ENCODE data around the gene TINAGL1. TPM values are rescaled to one million over a fixed set of nuclear protein-coding genes. Genes with fewer than 3 reads are reported as not detected.
"Not testable (repeated sequence)": the region's sequence is repeated elsewhere in the genome, so short reads cannot be mapped to it uniquely, and the experiment has no call there.

Gene TINAGL1
- total and polyA plus RNA-seq, 7 experiments from 2014 or later = not detected

DNA sequence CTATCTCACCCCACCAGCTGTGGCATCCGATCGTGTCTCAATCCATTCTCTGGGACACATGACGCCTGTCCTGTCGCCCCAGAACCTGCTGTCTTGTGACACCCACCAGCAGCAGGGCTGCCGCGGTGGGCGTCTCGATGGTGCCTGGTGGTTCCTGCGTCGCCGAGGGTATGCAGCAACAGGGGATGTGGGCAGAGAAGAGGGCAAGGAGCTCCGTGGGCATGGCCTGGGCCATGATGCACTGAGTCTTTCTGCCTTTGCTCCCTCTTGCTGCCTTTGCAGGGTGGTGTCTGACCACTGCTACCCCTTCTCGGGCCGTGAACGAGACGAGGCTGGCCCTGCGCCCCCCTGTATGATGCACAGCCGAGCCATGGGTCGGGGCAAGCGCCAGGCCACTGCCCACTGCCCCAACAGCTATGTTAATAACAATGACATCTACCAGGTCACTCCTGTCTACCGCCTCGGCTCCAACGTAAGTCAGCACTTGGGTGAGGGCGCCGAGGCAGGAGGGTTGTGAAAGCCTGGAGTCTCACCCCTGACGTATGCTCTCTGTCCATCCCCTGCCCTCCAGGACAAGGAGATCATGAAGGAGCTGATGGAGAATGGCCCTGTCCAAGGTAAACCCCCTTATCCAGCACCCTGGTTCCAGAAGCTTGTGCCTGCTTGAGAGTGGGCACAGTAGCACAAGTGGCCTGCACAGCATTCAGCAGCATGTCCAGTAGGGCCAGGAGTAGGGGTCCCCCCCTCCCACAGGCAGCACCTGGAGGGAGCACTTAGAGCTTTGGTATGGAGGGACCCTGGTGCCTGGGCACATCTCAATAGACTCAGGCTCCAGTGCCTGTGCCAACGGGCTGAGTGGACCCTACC, 8.8 kb downstream of the TINAGL1 start:
- no peaks in the 10 kb centered on the region for H3K36me3 Mint-ChIP-seq
- Histone ChIP-seq H3K27ac (ENCODE audit: low read depth, low read length) (no peak overlapping the region), H3K27me3 (ENCODE audit: control insufficient read depth in 2 of 2, insufficient read depth in 2 of 2, low read length in 2 of 2) (no peaks in the 10 kb centered on the region), H3K4me1 (ENCODE audit: control insufficient read depth in 2 of 2, insufficient read depth in 2 of 2, low read length in 2 of 2) (no peaks in the 10 kb centered on the region), H3K9me3 (ENCODE audit: control insufficient read depth in 2 of 3, low read length in 3 of 3) (no peaks in the 10 kb centered on the region), H3K4me3 (ENCODE audit: low read length) (no peak overlapping the region), H3K36me3 (ENCODE audit: control insufficient read depth in 2 of 3, insufficient read depth in 3 of 3, low read length in 3 of 3) (no peaks in the 10 kb centered on the region)
- intact Hi-C loops (cut with micrococcal nuclease) = no loop called here
- no peaks in the 10 kb centered on the region for H3K9me3 Mint-ChIP-seq
- ChIA-PET POLR2A (no interaction called here), CTCF (no interaction called here)
- H3K27me3 Mint-ChIP-seq = peaks cover 11 to 18% (median 14%) of the 10 kb centered on the region in 5 donors
- H3K4me3 Mint-ChIP-seq = no peak overlapping the region
- ATAC-seq (no peak), DNase-seq (no peak)
- no peak overlapping the region for H3K27ac Mint-ChIP-seq
- peaks cover 0 to 6% (median 3%) of the 10 kb centered on the region in 7 donors for H3K4me1 Mint-ChIP-seq

DNA sequence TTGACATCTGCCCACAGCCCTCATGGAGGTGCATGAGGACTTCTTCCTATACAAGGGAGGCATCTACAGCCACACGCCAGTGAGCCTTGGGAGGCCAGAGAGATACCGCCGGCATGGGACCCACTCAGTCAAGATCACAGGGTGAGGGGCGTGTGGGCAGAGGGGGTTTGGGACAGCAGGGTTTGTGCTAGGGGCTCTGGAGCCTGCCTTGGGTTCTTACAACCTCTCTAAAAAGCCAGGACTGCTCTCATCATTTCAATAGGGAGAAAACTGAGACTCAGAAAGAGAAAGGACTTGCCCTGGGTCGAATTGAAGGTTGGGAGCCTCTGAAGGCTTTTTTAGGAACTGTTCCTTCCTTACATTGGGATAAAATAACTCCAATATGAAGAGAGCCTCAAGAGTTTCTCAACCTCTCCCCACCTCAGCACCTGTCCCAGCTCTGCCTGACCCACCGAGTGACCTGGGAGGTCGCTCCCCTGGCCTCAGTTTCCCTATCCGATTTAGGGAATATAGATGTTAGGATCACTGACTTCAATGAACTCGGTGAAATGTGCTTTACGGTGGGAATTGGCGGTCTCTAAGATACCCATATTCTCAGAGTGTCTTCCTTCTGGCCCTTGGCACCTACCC, 9.5 kb downstream of the TINAGL1 start:
- CTCF ChIA-PET = no interaction called here
- peaks cover 0 to 6% (median 3%) of the 10 kb centered on the region in 7 donors for H3K4me1 Mint-ChIP-seq

DNA sequence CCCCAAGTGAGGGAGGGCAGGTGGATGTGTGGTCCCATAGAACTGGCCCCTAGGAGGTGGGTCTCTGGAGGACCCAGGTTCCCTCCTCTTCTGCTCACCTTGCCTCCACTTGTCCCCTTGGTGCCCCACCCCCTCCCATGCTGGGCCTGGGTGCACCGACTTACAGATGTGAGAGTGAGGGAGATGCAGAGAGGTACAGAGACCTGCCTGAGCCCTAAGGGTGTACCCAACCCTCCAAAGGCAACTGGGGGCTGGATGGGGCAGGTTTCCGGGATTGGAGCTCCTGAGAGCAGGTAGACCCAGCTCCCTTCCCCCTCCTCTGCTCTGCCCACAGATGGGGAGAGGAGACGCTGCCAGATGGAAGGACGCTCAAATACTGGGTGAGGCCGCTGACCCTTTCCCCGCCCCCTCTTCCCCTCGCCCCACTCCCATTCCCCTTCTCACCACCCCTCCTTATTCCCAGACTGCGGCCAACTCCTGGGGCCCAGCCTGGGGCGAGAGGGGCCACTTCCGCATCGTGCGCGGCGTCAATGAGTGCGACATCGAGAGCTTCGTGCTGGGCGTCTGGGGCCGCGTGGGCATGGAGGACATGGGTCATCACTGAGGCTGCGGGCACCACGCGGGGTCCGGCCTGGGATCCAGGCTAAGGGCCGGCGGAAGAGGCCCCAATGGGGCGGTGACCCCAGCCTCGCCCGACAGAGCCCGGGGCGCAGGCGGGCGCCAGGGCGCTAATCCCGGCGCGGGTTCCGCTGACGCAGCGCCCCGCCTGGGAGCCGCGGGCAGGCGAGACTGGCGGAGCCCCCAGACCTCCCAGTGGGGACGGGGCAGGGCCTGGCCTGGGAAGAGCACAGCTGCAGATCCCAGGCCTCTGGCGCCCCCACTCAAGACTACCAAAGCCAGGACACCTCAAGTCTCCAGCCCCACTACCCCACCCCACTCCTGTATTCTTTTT, 10.3 kb downstream of the TINAGL1 start:
- ATAC-seq (peak; percentile 28), DNase-seq (no peak)
- Histone ChIP-seq H3K36me3 (ENCODE audit: control insufficient read depth in 2 of 3, insufficient read depth in 3 of 3, low read length in 3 of 3) (no peaks in the 10 kb centered on the region), H3K27ac (ENCODE audit: low read depth, low read length) (no peak overlapping the region), H3K4me1 (ENCODE audit: control insufficient read depth in 2 of 2, insufficient read depth in 2 of 2, low read length in 2 of 2) (no peaks in the 10 kb centered on the region), H3K9me3 (ENCODE audit: control insufficient read depth in 2 of 3, low read length in 3 of 3) (no peaks in the 10 kb centered on the region), H3K27me3 (ENCODE audit: control insufficient read depth in 2 of 2, insufficient read depth in 2 of 2, low read length in 2 of 2) (no peaks in the 10 kb centered on the region), H3K4me3 (ENCODE audit: low read length) (no peak overlapping the region)
- POLR2A ChIA-PET = no interaction called here
- Mint-ChIP-seq H3K4me1 (peaks cover 0 to 6% (median 3%) of the 10 kb centered on the region in 7 donors), H3K4me3 (no peak overlapping the region), H3K36me3 (no peaks in the 10 kb centered on the region), H3K9me3 (no peaks in the 10 kb centered on the region), H3K27me3 (peaks cover 20 to 24% (median 22%) of the 10 kb centered on the region in 5 donors), H3K27ac (no peak overlapping the region)
- intact Hi-C loops (cut with micrococcal nuclease) = no loop called here
- CTCF ChIA-PET = interaction anchor here (0.6 to 0.8 kb wide), 2 partner anchors 11 to 933 kb away, joined by 3 read pairs; no protein-coding TSS in a partner anchor

More for the DNA sequence above, 9.5 kb downstream of the TINAGL1 start:
- no peaks in the 10 kb centered on the region for H3K36me3 Mint-ChIP-seq
- Histone ChIP-seq H3K4me1 (ENCODE audit: control insufficient read depth in 2 of 2, insufficient read depth in 2 of 2, low read length in 2 of 2) (no peaks in the 10 kb centered on the region), H3K4me3 (ENCODE audit: low read length) (no peak overlapping the region), H3K27me3 (ENCODE audit: control insufficient read depth in 2 of 2, insufficient read depth in 2 of 2, low read length in 2 of 2) (no peaks in the 10 kb centered on the region), H3K9me3 (ENCODE audit: control insufficient read depth in 2 of 3, low read length in 3 of 3) (no peaks in the 10 kb centered on the region), H3K36me3 (ENCODE audit: control insufficient read depth in 2 of 3, insufficient read depth in 3 of 3, low read length in 3 of 3) (no peaks in the 10 kb centered on the region), H3K27ac (ENCODE audit: low read depth, low read length) (no peak overlapping the region)
- peaks cover 14 to 18% (median 14%) of the 10 kb centered on the region in 5 donors for H3K27me3 Mint-ChIP-seq
- H3K27ac Mint-ChIP-seq = no peak overlapping the region
- ATAC-seq = no peak
- POLR2A ChIA-PET = no interaction called here
- intact Hi-C loops (cut with micrococcal nuclease) = no loop called here
- no peaks in the 10 kb centered on the region for H3K9me3 Mint-ChIP-seq
- no peak for DNase-seq
- no peak overlapping the region for H3K4me3 Mint-ChIP-seq

DNA sequence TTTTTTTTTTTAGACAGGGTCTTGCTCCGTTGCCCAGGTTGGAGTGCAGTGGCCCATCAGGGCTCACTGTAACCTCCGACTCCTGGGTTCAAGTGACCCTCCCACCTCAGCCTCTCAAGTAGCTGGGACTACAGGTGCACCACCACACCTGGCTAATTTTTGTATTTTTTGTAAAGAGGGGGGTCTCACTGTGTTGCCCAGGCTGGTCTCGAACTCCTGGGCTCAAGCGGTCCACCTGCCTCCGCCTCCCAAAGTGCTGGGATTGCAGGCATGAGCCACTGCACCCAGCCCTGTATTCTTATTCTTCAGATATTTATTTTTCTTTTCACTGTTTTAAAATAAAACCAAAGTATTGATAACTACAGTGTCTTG, 11.0 kb downstream of the TINAGL1 start:
- H3K27me3 Mint-ChIP-seq = peaks cover 23 to 31% (median 28%) of the 10 kb centered on the region in 5 donors
- CTCF ChIA-PET = interaction anchor here (0.6 to 0.8 kb wide), 2 partner anchors 12 to 933 kb away, joined by 3 read pairs; no protein-coding TSS in a partner anchor
- H3K9me3 Mint-ChIP-seq; H3K36me3 ChIP-seq (ENCODE audit: control insufficient read depth in 2 of 3, insufficient read depth in 3 of 3, low read length in 3 of 3); POLR2A ChIA-PET; H3K27ac Mint-ChIP-seq; intact Hi-C loops (cut with micrococcal nuclease); H3K36me3 Mint-ChIP-seq; H3K4me1 Mint-ChIP-seq; DNase-seq; H3K4me1 ChIP-seq (ENCODE audit: control insufficient read depth in 2 of 2, insufficient read depth in 2 of 2, low read length in 2 of 2); ATAC-seq; H3K4me3 Mint-ChIP-seq; H3K27ac ChIP-seq (ENCODE audit: low read depth, low read length); H3K27me3 ChIP-seq (ENCODE audit: control insufficient read depth in 2 of 2, insufficient read depth in 2 of 2, low read length in 2 of 2); H3K4me3 ChIP-seq (ENCODE audit: low read length); H3K9me3 ChIP-seq (ENCODE audit: control insufficient read depth in 2 of 3, low read length in 3 of 3): not testable (repeated sequence)

DNA sequence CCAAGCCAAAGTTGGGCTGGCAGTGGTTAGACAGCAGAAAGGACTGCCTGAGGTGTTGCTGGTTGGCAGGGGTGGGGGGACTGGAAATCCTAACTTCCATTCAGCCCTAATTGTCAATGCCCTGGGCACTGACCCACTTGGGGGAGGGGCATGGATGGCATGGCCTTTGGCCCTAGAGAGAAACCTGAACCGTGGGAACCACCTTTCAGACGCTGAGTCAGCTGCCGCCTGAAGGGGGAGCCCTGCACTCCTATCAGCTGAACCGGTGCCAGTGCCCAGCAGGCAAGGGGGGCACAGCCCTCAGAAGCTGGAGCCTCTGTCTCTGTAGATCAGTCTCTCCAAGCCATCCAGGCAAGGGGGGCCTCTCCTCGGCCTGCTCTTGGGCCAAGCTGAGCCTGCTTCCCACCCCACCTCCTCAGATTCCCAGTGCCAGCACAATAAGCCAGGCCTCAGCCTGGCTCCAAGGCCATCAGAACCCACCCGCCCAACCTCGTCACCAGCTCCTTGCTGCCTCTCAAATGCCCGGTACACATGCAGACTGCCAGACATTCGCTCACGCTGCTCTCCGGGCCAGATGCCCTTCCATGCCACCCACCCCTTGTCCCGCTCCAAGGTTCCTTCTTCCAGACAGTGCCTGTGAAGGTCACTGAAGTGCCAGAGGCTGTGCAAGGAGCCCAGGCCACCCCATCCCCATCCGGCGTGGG, 11.6 kb downstream of the TINAGL1 start:
- intact Hi-C loops (cut with micrococcal nuclease) = no loop called here
- no peak overlapping the region for H3K27ac Mint-ChIP-seq
- peaks cover 0 to 6% (median 3%) of the 10 kb centered on the region in 7 donors for H3K4me1 Mint-ChIP-seq
- no peak overlapping the region for H3K4me3 Mint-ChIP-seq
- Histone ChIP-seq H3K36me3 (ENCODE audit: control insufficient read depth in 2 of 3, insufficient read depth in 3 of 3, low read length in 3 of 3) (no peaks in the 10 kb centered on the region), H3K4me3 (ENCODE audit: low read length) (no peak overlapping the region), H3K9me3 (ENCODE audit: control insufficient read depth in 2 of 3, low read length in 3 of 3) (no peaks in the 10 kb centered on the region), H3K27me3 (ENCODE audit: control insufficient read depth in 2 of 2, insufficient read depth in 2 of 2, low read length in 2 of 2) (no peaks in the 10 kb centered on the region), H3K27ac (ENCODE audit: low read depth, low read length) (no peak overlapping the region), H3K4me1 (ENCODE audit: control insufficient read depth in 2 of 2, insufficient read depth in 2 of 2, low read length in 2 of 2) (no peaks in the 10 kb centered on the region)
- peak in 4 of 9 donors; percentile 7 to 45 (median 12) for DNase-seq
- no peaks in the 10 kb centered on the region for H3K36me3 Mint-ChIP-seq
- no peaks in the 10 kb centered on the region for H3K9me3 Mint-ChIP-seq
- CTCF ChIA-PET = interaction anchor here (0.6 kb wide), 1 partner anchor 932 kb away, joined by 3 read pairs; no protein-coding TSS in a partner anchor
- H3K27me3 Mint-ChIP-seq = peaks cover 23 to 31% (median 29%) of the 10 kb centered on the region in 5 donors
- ATAC-seq = peak; percentile 72
- POLR2A ChIA-PET = no interaction called here
